ENCODE measurements around the gene WDR74. TPM values are rescaled to one million over a fixed set of nuclear protein-coding genes. Genes with fewer than 3 reads are reported as not detected.

WDR74 gene
- total and polyA plus RNA-seq, 9 of the 15 experiments (the other 6 are each of a cell fraction or from before 2014, with no cell fraction given): 32.7 to 210 (median 114) TPM

DNA sequence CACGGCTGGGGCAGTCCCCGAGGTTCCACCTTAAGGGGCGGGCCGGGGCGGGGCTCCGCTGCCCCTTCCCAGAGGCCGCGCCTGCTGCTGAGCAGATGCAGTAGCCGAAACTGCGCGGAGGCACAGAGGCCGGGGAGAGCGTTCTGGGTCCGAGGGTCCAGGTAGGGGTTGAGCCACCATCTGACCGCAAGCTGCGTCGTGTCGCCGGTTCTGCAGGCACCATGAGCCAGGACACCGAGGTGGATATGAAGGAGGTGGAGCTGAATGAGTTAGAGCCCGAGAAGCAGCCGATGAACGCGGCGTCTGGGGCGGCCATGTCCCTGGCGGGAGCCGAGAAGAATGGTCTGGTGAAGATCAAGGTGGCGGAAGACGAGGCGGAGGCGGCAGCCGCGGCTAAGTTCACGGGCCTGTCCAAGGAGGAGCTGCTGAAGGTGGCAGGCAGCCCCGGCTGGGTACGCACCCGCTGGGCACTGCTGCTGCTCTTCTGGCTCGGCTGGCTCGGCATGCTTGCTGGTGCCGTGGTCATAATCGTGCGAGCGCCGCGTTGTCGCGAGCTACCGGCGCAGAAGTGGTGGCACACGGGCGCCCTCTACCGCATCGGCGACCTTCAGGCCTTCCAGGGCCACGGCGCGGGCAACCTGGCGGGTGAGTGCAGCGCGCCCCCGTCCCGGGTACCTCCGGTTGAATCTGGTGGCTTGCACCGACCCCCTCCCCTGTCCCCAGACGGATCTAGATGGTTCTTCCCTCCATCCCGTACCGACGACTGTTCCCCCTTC, 41.6 kb upstream of the WDR74 start, which contains the start of gene SLC3A2 (continued):
- TF ChIP-seq MYC (IDR thresholded peaks at IDR 0.05; ENCODE audit: low read depth, low read length) (no peak; the same call in none of the 2 replicates), MYC (CRISPR knock-in tag; IDR thresholded peaks at IDR 0.05; ENCODE audit: borderline replicate concordance, low read depth) (peak; percentile 94), RFX7 (CRISPR knock-in tag; IDR thresholded peaks at IDR 0.05) (no peak), SP1 (CRISPR knock-in tag; IDR thresholded peaks at IDR 0.05) (peak; percentile 95), ADNP (tag; IDR thresholded peaks at IDR 0.05) (no peak), ZBTB7A (IDR thresholded peaks at IDR 0.05; ENCODE audit: borderline replicate concordance, control insufficient read depth, low read depth, low read length) (peak; percentile 80; the same call in 1 of the 2 replicates), POLR2G (IDR thresholded peaks at IDR 0.05; ENCODE audit: low read depth, low read length) (peak; percentile 98), FOXP1 (CRISPR knock-in tag; IDR thresholded peaks at IDR 0.05) (peak; percentile 89), TAF9B (IDR thresholded peaks at IDR 0.05; ENCODE audit: partially characterized antibody) (peak; percentile 91), GTF2A2 (tag; IDR thresholded peaks at IDR 0.05) (no peak), MYBL2 (IDR thresholded peaks at IDR 0.05; ENCODE audit: low read depth) (no peak), MYBL2 (CRISPR knock-in tag; IDR thresholded peaks at IDR 0.05; ENCODE audit: borderline replicate concordance) (no peak), LCOR (CRISPR knock-in tag; IDR thresholded peaks at IDR 0.05) (peak; percentile 43; the same call in 1 of the 2 replicates), HNRNPLL (IDR thresholded peaks at IDR 0.05; ENCODE audit: low read depth, low read length, poor library complexity, severe bottlenecking) (peak; percentile 62), HDAC1 (IDR thresholded peaks at IDR 0.05) (peak in 1 of 2 experiments; percentile 87; a peak in 2 of 4 replicates), ZFP1 (CRISPR knock-in tag; IDR thresholded peaks at IDR 0.05) (peak; percentile 72; the same call in 1 of the 2 replicates), ZNF445 (CRISPR knock-in tag; IDR thresholded peaks at IDR 0.05; ENCODE audit: low read depth) (no peak), USF1 (CRISPR knock-in tag; IDR thresholded peaks at IDR 0.05) (peak; percentile 14; the same call in 1 of the 2 replicates), ZNF561 (CRISPR knock-in tag; conservative IDR thresholded peaks at IDR 0.05) (no peak), CBX1 (IDR thresholded peaks at IDR 0.05; ENCODE audit: low read depth) (peak; percentile 76; the same call in 1 of the 2 replicates), BRCA1 (IDR thresholded peaks at IDR 0.05) (no peak), BRCA1 (CRISPR knock-in tag; IDR thresholded peaks at IDR 0.05) (0 out of 2 replicates have a peak, but pooled peaks have one; percentile 84), CSDE1 (IDR thresholded peaks at IDR 0.05) (no peak)
- TF ChIP-seq, protein P1, sequence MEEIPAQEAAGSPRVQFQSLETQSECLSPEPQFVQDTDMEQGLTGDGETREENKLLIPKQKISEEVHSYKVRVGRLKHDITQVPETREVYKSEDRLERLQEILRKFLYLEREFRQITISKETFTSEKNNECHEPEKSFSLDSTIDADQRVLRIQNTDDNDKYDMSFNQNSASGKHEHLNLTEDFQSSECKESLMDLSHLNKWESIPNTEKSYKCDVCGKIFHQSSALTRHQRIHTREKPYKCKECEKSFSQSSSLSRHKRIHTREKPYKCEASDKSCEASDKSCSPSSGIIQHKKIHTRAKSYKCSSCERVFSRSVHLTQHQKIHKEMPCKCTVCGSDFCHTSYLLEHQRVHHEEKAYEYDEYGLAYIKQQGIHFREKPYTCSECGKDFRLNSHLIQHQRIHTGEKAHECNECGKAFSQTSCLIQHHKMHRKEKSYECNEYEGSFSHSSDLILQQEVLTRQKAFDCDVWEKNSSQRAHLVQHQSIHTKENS (CRISPR knock-in tag; IDR thresholded peaks at IDR 0.05): no peak
- TF ChIP-seq, protein P2, sequence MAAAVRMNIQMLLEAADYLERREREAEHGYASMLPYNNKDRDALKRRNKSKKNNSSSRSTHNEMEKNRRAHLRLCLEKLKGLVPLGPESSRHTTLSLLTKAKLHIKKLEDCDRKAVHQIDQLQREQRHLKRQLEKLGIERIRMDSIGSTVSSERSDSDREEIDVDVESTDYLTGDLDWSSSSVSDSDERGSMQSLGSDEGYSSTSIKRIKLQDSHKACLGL (CRISPR knock-in tag; IDR thresholded peaks at IDR 0.05; ENCODE audit: borderline replicate concordance, poor library complexity, severe bottlenecking): peak; percentile 49
- TF ChIP-seq, protein P3, sequence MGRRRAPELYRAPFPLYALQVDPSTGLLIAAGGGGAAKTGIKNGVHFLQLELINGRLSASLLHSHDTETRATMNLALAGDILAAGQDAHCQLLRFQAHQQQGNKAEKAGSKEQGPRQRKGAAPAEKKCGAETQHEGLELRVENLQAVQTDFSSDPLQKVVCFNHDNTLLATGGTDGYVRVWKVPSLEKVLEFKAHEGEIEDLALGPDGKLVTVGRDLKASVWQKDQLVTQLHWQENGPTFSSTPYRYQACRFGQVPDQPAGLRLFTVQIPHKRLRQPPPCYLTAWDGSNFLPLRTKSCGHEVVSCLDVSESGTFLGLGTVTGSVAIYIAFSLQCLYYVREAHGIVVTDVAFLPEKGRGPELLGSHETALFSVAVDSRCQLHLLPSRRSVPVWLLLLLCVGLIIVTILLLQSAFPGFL (CRISPR knock-in tag; IDR thresholded peaks at IDR 0.05): no peak

All from K562 (cell line).